HepG2 (cell line): ENCODE results near the gene EIF4G3. TPM values are rescaled to one million over a fixed set of nuclear protein-coding genes. Genes with fewer than 3 reads are reported as not detected.

Experiments used
- ASH2L ChIP-seq: fragments of 300-600, 200-600 bp; sonication (generic); IDR thresholded peaks from 2 replicates; pipeline ENCODE4 v1.7.0; 2017; ENCODE audit warnings: low read depth, mild to moderate bottlenecking, moderate library complexity, mixed read lengths, low read length; ENCODE audit not compliant: insufficient read length
- BHLHE40 ChIP-seq: IDR thresholded peaks from 2 replicates; pipeline ENCODE4 v1.6.1; 2011; ENCODE audit warnings: low read length, improper control_type of control experiment
- CHD4 ChIP-seq: fragments of 200-600 bp; sonication (generic); IDR thresholded peaks from 2 replicates; pipeline ENCODE4 v1.7.0; 2017; ENCODE audit warnings: mild to moderate bottlenecking, low read length, borderline replicate concordance
- CREM ChIP-seq, 2 experiments: sonication (generic) in 1 of 2; formaldehyde crosslinking in 1 of 2; IDR thresholded peaks; 2 replicates each; pipeline versions ENCODE4 v1.4.0 to v1.6.1; 2016 to 2020; ENCODE audit warnings: antibody characterized with exemption in 1 of 2, mild to moderate bottlenecking in 1 of 2, missing genetic modification reagents in 1 of 2
- ELF3 ChIP-seq: IDR thresholded peaks from 2 replicates; pipeline ENCODE4 v1.6.1; 2016; ENCODE audit warnings: missing genetic modification reagents, missing compliant biosample characterization
- HNRNPLL ChIP-seq: fragments of 200-400 bp; formaldehyde crosslinking; IDR thresholded peaks from 2 replicates; pipeline ENCODE4 v1.6.1; 2017; ENCODE audit warnings: mild to moderate bottlenecking, low read depth, low read length; ENCODE audit not compliant: poor library complexity, severe bottlenecking
- HNRNPUL1 ChIP-seq: fragments of 200-400 bp; formaldehyde crosslinking; IDR thresholded peaks from 2 replicates; pipeline ENCODE4 v1.6.1; 2017; ENCODE audit warnings: low read depth, mild to moderate bottlenecking, low read length, moderate library complexity
- KMT2B ChIP-seq: IDR thresholded peaks from 2 replicates; pipeline ENCODE4 v1.6.1; 2016; ENCODE audit warnings: missing genetic modification reagents, missing compliant biosample characterization
- NCOA5 ChIP-seq: sonication (generic); formaldehyde crosslinking; IDR thresholded peaks from 2 replicates; pipeline ENCODE4 v1.4.0; 2020; ENCODE audit warnings: missing genetic modification reagents
- NFE2L2 ChIP-seq: fragments of 150-350 bp; IDR thresholded peaks from 2 replicates; pipeline ENCODE4 v1.6.1; 2014; ENCODE audit warnings: low read length
- NFKB2 ChIP-seq: sonication (generic); formaldehyde crosslinking; IDR thresholded peaks from 2 replicates; pipeline ENCODE4 v1.4.0; 2020; ENCODE audit warnings: missing genetic modification reagents, borderline replicate concordance
- NR1H2 ChIP-seq: sonication (generic); formaldehyde crosslinking; IDR thresholded peaks from 2 replicates; pipeline ENCODE4 v1.8.1; 2022; ENCODE audit warnings: low read depth, missing genetic modification reagents, borderline replicate concordance
- PAX8 ChIP-seq: sonication (generic); formaldehyde crosslinking; IDR thresholded peaks from 2 replicates; pipeline ENCODE4 v1.8.0; 2022; ENCODE audit warnings: mild to moderate bottlenecking, missing genetic modification reagents, borderline replicate concordance
- POLR2A ChIP-seq, 2 experiments: IDR thresholded peaks; 2 replicates each; pipeline ENCODE4 v1.6.1; 2011; ENCODE audit warnings: low read depth in 2 of 2, low read length in 2 of 2, mild to moderate bottlenecking in 1 of 2, moderate library complexity in 1 of 2; ENCODE audit not compliant: insufficient read depth in 1 of 2
- REL ChIP-seq: sonication (generic); formaldehyde crosslinking; conservative IDR thresholded peaks from 2 replicates; pipeline ENCODE4 v1.8.0; 2022; ENCODE audit warnings: mild to moderate bottlenecking, missing genetic modification reagents, moderate library complexity
- SOX13 ChIP-seq, 3 experiments: fragments of 450-650 bp in 1 of 3; sonication (generic) in 1 of 3; formaldehyde crosslinking in 1 of 3; IDR thresholded peaks in 2 of 3; conservative IDR thresholded peaks in 1 of 3; 2 replicates each; pipeline versions ENCODE4 v1.5.0 to v1.6.1; 2016 to 2020; ENCODE audit warnings: antibody characterized with exemption in 1 of 3, mild to moderate bottlenecking in 1 of 3, missing compliant biosample characterization in 1 of 3, missing genetic modification reagents in 1 of 3, moderate library complexity in 1 of 3
- SOX6 ChIP-seq, 2 experiments: fragments of 450-650 bp in 1 of 2; sonication (generic) in 1 of 2; formaldehyde crosslinking in 1 of 2; IDR thresholded peaks; 2 replicates each; pipeline versions ENCODE4 v1.4.0 to v1.6.1; 2017 to 2020; ENCODE audit warnings: antibody characterized with exemption in 1 of 2, mild to moderate bottlenecking in 1 of 2, missing genetic modification reagents in 1 of 2
- U2AF2 ChIP-seq: fragments of 200-400 bp; formaldehyde crosslinking; IDR thresholded peaks from 2 replicates; pipeline ENCODE4 v1.6.1; 2017; ENCODE audit warnings: low read depth, mild to moderate bottlenecking, low read length
- ZBTB39 ChIP-seq: sonication (generic); formaldehyde crosslinking; IDR thresholded peaks from 2 replicates; pipeline ENCODE4 v1.5.0; 2020; ENCODE audit warnings: missing genetic modification reagents
- ZNF232 ChIP-seq: sonication (generic); formaldehyde crosslinking; IDR thresholded peaks from 2 replicates; pipeline ENCODE4 v1.4.0; 2020; ENCODE audit warnings: missing genetic modification reagents, borderline replicate concordance
- ZNF33B ChIP-seq: sonication (generic); formaldehyde crosslinking; IDR thresholded peaks from 2 replicates; pipeline ENCODE4 v1.5.1; 2020; ENCODE audit warnings: mild to moderate bottlenecking, missing genetic modification reagents
- ZNF770 ChIP-seq: sonication (generic); formaldehyde crosslinking; IDR thresholded peaks from 2 replicates; pipeline ENCODE4 v1.5.0; 2020; ENCODE audit warnings: mild to moderate bottlenecking, missing genetic modification reagents
- polyA plus RNA-seq, 8 experiments: library from polyadenylated mRNA; depleted of rRNA in 3 of 8; stranded (reverse) in 7 of 8; unstranded in 1 of 8; fragments of >200 nt; fragmentation: Illumina TruSeq in 4 of 8; extraction: Trizol in 4 of 8; gene quantifications; 2 replicates each; pipeline versions ENCODE4 v1.2.1 to v1.2.3, GENCODE V29; 2011 to 2016; ENCODE audit warnings: low read depth in 4 of 8, missing spikeins in 1 of 8, mixed read lengths in 1 of 8; ENCODE audit not compliant: insufficient read depth in 1 of 8
- total RNA-seq, 5 experiments: library from RNA; depleted of rRNA; stranded (reverse); fragments of >200 nt; fragmentation: Illumina TruSeq; extraction: Trizol; gene quantifications; 2 replicates each; pipeline ENCODE4 v1.2.3, GENCODE V29; 2016; ENCODE audit warnings: low read depth in 1 of 5
- TF ChIP-seq, protein P1 (sequence below): sonication (generic); formaldehyde crosslinking; IDR thresholded peaks from 2 replicates; pipeline ENCODE4 v1.9.0; 2021; ENCODE audit warnings: missing genetic modification reagents, mild to moderate bottlenecking, borderline replicate concordance

Gene EIF4G3
- total and polyA plus RNA-seq, 2 of the 13 experiments (the other 11 are each of a cell fraction or from before 2014, with no cell fraction given) = 22.2 to 27.6 TPM

GRCh38 chr1:21022279-21023040 lies 154.2 kb downstream of the EIF4G3 start (continued):
- TF ChIP-seq CHD4 (peak; percentile 72; the same call in 1 of the 2 replicates), POLR2A (IDR thresholded peaks at IDR 0.05; ENCODE audit: insufficient read depth in 1 of 2, low read depth in 2 of 2, low read length in 2 of 2) (no peak), BHLHE40 (no peak), ELF3 (CRISPR knock-in tag) (peak; percentile 100), ZNF232 (CRISPR knock-in tag) (peak; percentile 94; the same call in 1 of the 2 replicates), REL (no peak), PAX8 (CRISPR knock-in tag) (no peak), KMT2B (CRISPR knock-in tag) (no peak), HNRNPUL1 (no peak), NCOA5 (CRISPR knock-in tag) (no peak), ZBTB39 (no peak), SOX13 (IDR thresholded peaks at IDR 0.05) (no peak), SOX13 (CRISPR knock-in tag; conservative IDR thresholded peaks at IDR 0.05 in 1 of 2, IDR thresholded peaks at IDR 0.05 in 1 of 2) (peak in 1 of 2 experiments; percentile 81; a peak in 2 of 4 replicates), CREM (IDR thresholded peaks at IDR 0.05) (peak; percentile 54; the same call in 1 of the 2 replicates), CREM (CRISPR knock-in tag; IDR thresholded peaks at IDR 0.05) (no peak), U2AF2 (no peak), NFKB2 (CRISPR knock-in tag) (no peak), HNRNPLL (no peak), ZNF33B (CRISPR knock-in tag) (no peak), SOX6 (IDR thresholded peaks at IDR 0.05) (no peak), SOX6 (CRISPR knock-in tag; IDR thresholded peaks at IDR 0.05) (peak; percentile 60), ZNF770 (CRISPR knock-in tag) (no peak), ASH2L (peak; percentile 64), NR1H2 (CRISPR knock-in tag) (no peak), NFE2L2 (peak; percentile 100)
- TF ChIP-seq, protein P1, sequence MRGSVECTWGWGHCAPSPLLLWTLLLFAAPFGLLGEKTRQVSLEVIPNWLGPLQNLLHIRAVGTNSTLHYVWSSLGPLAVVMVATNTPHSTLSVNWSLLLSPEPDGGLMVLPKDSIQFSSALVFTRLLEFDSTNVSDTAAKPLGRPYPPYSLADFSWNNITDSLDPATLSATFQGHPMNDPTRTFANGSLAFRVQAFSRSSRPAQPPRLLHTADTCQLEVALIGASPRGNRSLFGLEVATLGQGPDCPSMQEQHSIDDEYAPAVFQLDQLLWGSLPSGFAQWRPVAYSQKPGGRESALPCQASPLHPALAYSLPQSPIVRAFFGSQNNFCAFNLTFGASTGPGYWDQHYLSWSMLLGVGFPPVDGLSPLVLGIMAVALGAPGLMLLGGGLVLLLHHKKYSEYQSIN (CRISPR knock-in tag) = no peak
